H9 (cell line): Measurements from ENCODE around the gene MT3. TPM values are rescaled to one million over a fixed set of nuclear protein-coding genes. Genes with fewer than 3 reads are reported as not detected.

Experiments
- DNase-seq: peaks from one replicate; pipeline ENCODE4 v3.0.0-alpha.2; 2017
- H2AFZ ChIP-seq: one replicate; pipeline ENCODE4 v1.6.1; 2013; ENCODE audit warnings: mild to moderate bottlenecking, low read length, control low read depth, moderate library complexity
- H2AK5ac ChIP-seq: 2 replicates; pipeline ENCODE4 v1.6.1; 2013; ENCODE audit warnings: low read length, control low read depth, mixed read lengths; ENCODE audit not compliant: insufficient read length
- H2BK120ac ChIP-seq: one replicate; pipeline ENCODE4 v1.6.1; 2013; ENCODE audit warnings: low read depth, mild to moderate bottlenecking, low read length, control low read depth, inconsistent platforms; ENCODE audit not compliant: poor library complexity, severe bottlenecking
- H2BK12ac ChIP-seq: 2 replicates; pipeline ENCODE4 v1.6.1; 2013; ENCODE audit warnings: low read length, control low read depth, mixed read lengths, low read depth; ENCODE audit not compliant: insufficient read length
- H2BK15ac ChIP-seq: 2 replicates; pipeline ENCODE4 v1.6.1; 2013; ENCODE audit warnings: low read depth, low read length, control low read depth
- H2BK20ac ChIP-seq: one replicate; pipeline ENCODE4 v1.6.1; 2013; ENCODE audit warnings: low read depth, mild to moderate bottlenecking, low read length, control low read depth, inconsistent platforms; ENCODE audit not compliant: poor library complexity, severe bottlenecking
- H2BK5ac ChIP-seq: 2 replicates; pipeline ENCODE4 v1.6.1; 2013; ENCODE audit warnings: low read length, control low read depth, mixed read lengths; ENCODE audit not compliant: insufficient read length
- H3K14ac ChIP-seq: 2 replicates; pipeline ENCODE4 v1.6.1; 2013; ENCODE audit warnings: low read length, control low read depth; ENCODE audit not compliant: insufficient read depth
- H3K18ac ChIP-seq: 2 replicates; pipeline ENCODE4 v1.6.1; 2013; ENCODE audit warnings: low read depth, mild to moderate bottlenecking, mixed read lengths, low read length, control low read depth; ENCODE audit not compliant: insufficient read length
- H3K23ac ChIP-seq: 2 replicates; pipeline ENCODE4 v1.6.1; 2013; ENCODE audit warnings: low read length, control low read depth, mixed read lengths, low read depth; ENCODE audit not compliant: insufficient read length
- H3K23me2 ChIP-seq: 2 replicates; pipeline ENCODE4 v1.6.1; 2013; ENCODE audit warnings: low read depth, mild to moderate bottlenecking, mixed read lengths, low read length, control low read depth; ENCODE audit not compliant: insufficient read length, poor library complexity, severe bottlenecking
- H3K27ac ChIP-seq: 2 replicates; pipeline ENCODE4 v1.5.1; 2013; ENCODE audit warnings: low read length, control low read depth, mixed read lengths, low read depth; ENCODE audit not compliant: insufficient read length
- H3K27me3 ChIP-seq: 2 replicates; pipeline ENCODE4 v1.6.1; 2013; ENCODE audit warnings: low read length, control low read depth, inconsistent platforms; ENCODE audit not compliant: insufficient read depth
- H3K4ac ChIP-seq: 2 replicates; pipeline ENCODE4 v1.6.1; 2013; ENCODE audit warnings: low read depth, mild to moderate bottlenecking, control low read depth, inconsistent platforms, low read length, moderate library complexity
- H3K4me1 ChIP-seq: 2 replicates; pipeline ENCODE4 v1.6.1; 2013; ENCODE audit warnings: low read length, control low read depth, inconsistent platforms; ENCODE audit not compliant: insufficient read depth
- H3K4me2 ChIP-seq: 2 replicates; pipeline ENCODE4 v1.6.1; 2013; ENCODE audit warnings: low read length, control low read depth, mixed read lengths; ENCODE audit not compliant: insufficient read length, insufficient read depth
- H3K56ac ChIP-seq: 2 replicates; pipeline ENCODE4 v1.6.1; 2013; ENCODE audit warnings: low read depth, mild to moderate bottlenecking, mixed read lengths, low read length, control low read depth; ENCODE audit not compliant: insufficient read length
- H3K79me1 ChIP-seq: 2 replicates; pipeline ENCODE4 v1.6.1; 2013; ENCODE audit warnings: low read depth, mild to moderate bottlenecking, moderate library complexity, low read length, control low read depth, inconsistent platforms; ENCODE audit not compliant: insufficient read depth, poor library complexity, severe bottlenecking
- H3K79me2 ChIP-seq: 2 replicates; pipeline ENCODE4 v1.6.1; 2013; ENCODE audit warnings: low read length, control low read depth, inconsistent platforms; ENCODE audit not compliant: insufficient read depth
- H3K9ac ChIP-seq: 2 replicates; pipeline ENCODE4 v1.6.1; 2013; ENCODE audit warnings: low read length, control low read depth, mixed read lengths; ENCODE audit not compliant: insufficient read length; ENCODE audit errors: extremely low read depth
- H3K9me3 ChIP-seq: one replicate; pipeline ENCODE4 v1.6.1; 2013; ENCODE audit warnings: low read depth, low read length, inconsistent platforms; ENCODE audit not compliant: control insufficient read depth
- H3T11ph ChIP-seq: one replicate; pipeline ENCODE4 v1.6.1; 2013; ENCODE audit warnings: mild to moderate bottlenecking, low read length, control low read depth, inconsistent platforms
- H4K20me1 ChIP-seq: one replicate; pipeline ENCODE4 v1.6.1; 2013; ENCODE audit not compliant: control insufficient read depth, insufficient read length, insufficient read depth
- H4K5ac ChIP-seq: 2 replicates; pipeline ENCODE4 v1.6.1; 2013; ENCODE audit warnings: low read depth, mild to moderate bottlenecking, mixed read lengths, low read length, control low read depth; ENCODE audit not compliant: insufficient read length
- H4K8ac ChIP-seq: replicated peaks from 2 replicates; pipeline ENCODE4 v1.6.1; 2013; ENCODE audit warnings: low read length, control low read depth, mixed read lengths, low read depth; ENCODE audit not compliant: insufficient read length
- H4K91ac ChIP-seq: 2 replicates; pipeline ENCODE4 v1.6.1; 2013; ENCODE audit warnings: low read depth, mild to moderate bottlenecking, moderate library complexity, mixed read lengths, low read length, control low read depth; ENCODE audit not compliant: insufficient read length
- H3K27ac Mint-ChIP-seq, 3 experiments: 2 replicates in 2 of 3; 3 replicates in 1 of 3; pipeline ENCODE4 v1.8.0; 2020 to 2021; ENCODE audit warnings: mixed read lengths in 3 of 3, mild to moderate bottlenecking in 1 of 3, moderate library complexity in 1 of 3
- H3K27me3 Mint-ChIP-seq: 2 replicates; pipeline ENCODE4 v1.8.0; 2021; ENCODE audit warnings: low read depth, mild to moderate bottlenecking, moderate library complexity, mixed read lengths
- H3K36me3 Mint-ChIP-seq, 3 experiments: 2 replicates in 2 of 3; 3 replicates in 1 of 3; pipeline ENCODE4 v1.8.0; 2020 to 2021; ENCODE audit warnings: low read depth in 3 of 3, mixed read lengths in 3 of 3; ENCODE audit not compliant: insufficient read depth in 1 of 3
- H3K4me1 Mint-ChIP-seq, 2 experiments: 2 replicates each; pipeline ENCODE4 v1.8.0; 2020; ENCODE audit warnings: mixed read lengths in 2 of 2
- H3K4me3 Mint-ChIP-seq, 2 experiments: 2 replicates in 1 of 2; 3 replicates in 1 of 2; pipeline ENCODE4 v1.8.0; 2020 to 2021; ENCODE audit warnings: mild to moderate bottlenecking in 2 of 2, mixed read lengths in 2 of 2, moderate library complexity in 1 of 2
- H3K9me3 Mint-ChIP-seq, 2 experiments: 2 replicates in 1 of 2; 3 replicates in 1 of 2; pipeline ENCODE4 v1.8.0; 2020; ENCODE audit warnings: mild to moderate bottlenecking in 2 of 2, mixed read lengths in 2 of 2, moderate library complexity in 1 of 2
- CTCF ChIP-seq: fragments of 200-600 bp; sonication (generic); conservative IDR thresholded peaks from 3 replicates; pipeline ENCODE4 v1.8.0; 2021; ENCODE audit warnings: antibody characterized with exemption, mild to moderate bottlenecking
- WGBS: extraction: QIAGEN DNeasy Blood & Tissue Kit; methylation state at CpG from one replicate; pipeline ENCODE4 v1.1.7; 2013; ENCODE audit warnings: missing lambda C conversion rate, low lambda C conversion rate, mixed read lengths; ENCODE audit not compliant: insufficient read length; ENCODE audit errors: extremely low coverage; 5-methylcytosine and 5-hydroxymethylcytosine counted together
- total RNA-seq: library from RNA; stranded (reverse); gene quantifications from 2 replicates; pipeline ENCODE4 v1.2.1, GENCODE V29; 2021

MT3 gene
- total RNA-seq, 1 experiment from 2014 or later, result not detected

GRCh38 chr16:56609463-56609921, 20.2 kb downstream of the MT3 start:
- Histone ChIP-seq H3K18ac (no peak overlapping the region), H2BK20ac (no peak overlapping the region), H3K23me2 (peaks cover 8% of the 10 kb centered on the region), H3K79me1 (no peaks in the 10 kb centered on the region), H3K23ac (no peak overlapping the region), H4K20me1 (no peaks in the 10 kb centered on the region), H3K4ac (no peak overlapping the region), H2AFZ (no peak overlapping the region), H3K56ac (no peak overlapping the region), H3K4me1 (peaks cover 6% of the 10 kb centered on the region; the same call in 1 of the 2 replicates), H4K8ac (no peak overlapping the region), H2AK5ac (no peak overlapping the region), H4K91ac (no peak overlapping the region), H3K14ac (no peak overlapping the region), H3K27ac (no peak overlapping the region), H3K27me3 (peaks cover 21% of the 10 kb centered on the region; the same call in 1 of the 2 replicates), H3T11ph (no peak overlapping the region), H3K9ac (no peak overlapping the region), H4K5ac (no peak overlapping the region), H2BK120ac (no peak overlapping the region), H3K79me2 (no peaks in the 10 kb centered on the region), H2BK12ac (no peak overlapping the region), H2BK5ac (no peak overlapping the region), H3K9me3 (no peaks in the 10 kb centered on the region), H2BK15ac (no peak overlapping the region), H3K4me2 (peak overlapping the region; percentile 73)
- Mint-ChIP-seq H3K36me3 (no peaks in the 10 kb centered on the region), H3K9me3 (no peaks in the 10 kb centered on the region), H3K27ac (no peak overlapping the region), H3K4me1 (peaks cover 29 to 40% of the 10 kb centered on the region in 2 experiments), H3K4me3 (peak overlapping the region; percentile 65 to 84), H3K27me3 (peaks cover 77% of the 10 kb centered on the region)
- peak; percentile 14; the same call in 1 of the 3 replicates for TF ChIP-seq CTCF
- DNase-seq, result no peak
- no CpG with 5 or more reads among the region's 6 CpGs for WGBS
